Ovary (tissue), 9 donors: ENCODE results near the gene DOC2B. TPM values are rescaled to one million over a fixed set of nuclear protein-coding genes. Genes with fewer than 3 reads are reported as not detected.

Source experiments
- DNase-seq, 5 donors: peaks; one replicate each; pipeline ENCODE4 v3.0.0-alpha.2; 2019 to 2020
- H3K27ac ChIP-seq, 2 donors: fragments of 200-600 bp; one replicate each; pipeline versions ENCODE4 v1.5.1 to v1.8.0; 2019 to 2022
- H3K27me3 ChIP-seq: fragments of 200-600 bp; one replicate; pipeline ENCODE4 v1.8.0; 2022
- H3K36me3 ChIP-seq: fragments of 200-600 bp; sonication (generic); one replicate; pipeline ENCODE4 v1.5.1; 2019
- H3K4me1 ChIP-seq: one replicate; pipeline ENCODE4 v1.8.1; 2013; ENCODE audit warnings: mild to moderate bottlenecking, moderate library complexity; ENCODE audit not compliant: insufficient read depth
- H3K4me3 ChIP-seq: fragments of 200-600 bp; sonication (generic); one replicate; pipeline ENCODE4 v1.5.1; 2017
- H3K9me3 ChIP-seq, 2 donors: fragments of 200-600 bp in 1 of 2; sonication (generic) in 1 of 2; one replicate each; pipeline versions ENCODE4 v1.5.1 to v1.8.1; 2013 to 2019; ENCODE audit warnings: mild to moderate bottlenecking in 1 of 2, moderate library complexity in 1 of 2
- EP300 ChIP-seq: sonication (generic); formaldehyde crosslinking; IDR thresholded peaks from one replicate; pipeline ENCODE4 v1.6.1; 2017; ENCODE audit warnings: antibody characterized with exemption
- POLR2A ChIP-seq: fragments of 450-650 bp; IDR thresholded peaks from one replicate; pipeline ENCODE4 v1.6.1; 2017; ENCODE audit warnings: antibody characterized with exemption, mild to moderate bottlenecking, moderate library complexity
- WGBS, 3 donors: extraction: QIAGEN DNeasy Blood & Tissue Kit in 1 of 3; methylation state at CpG; one replicate each; pipeline versions ENCODE4 v1.1.5 to v1.1.7; 2013 to 2017; 5-methylcytosine and 5-hydroxymethylcytosine counted together
- intact Hi-C, 4 donors: fragments of 100-400 bp; cut with DNase I; formaldehyde crosslinking; loops; one replicate each; pipeline versions ENCODE4 v1.11.0 to v1.15.1; 2022 to 2023
- polyA plus RNA-seq, 2 donors: library from polyadenylated mRNA; stranded (reverse); fragments of 200-250 nt in 1 of 2; fragments of 350-450 nt in 1 of 2; fragmentation: Illumina TruSeq in 1 of 2; extraction: RNeasy Lipid Tissue Mini Kit (QIAGEN cat#74804) in 1 of 2; gene quantifications; one replicate each; pipeline ENCODE4 v1.2.3, GENCODE V29; 2013 to 2014
- total RNA-seq, 7 donors: library from RNA; depleted of rRNA in 2 of 7; stranded (reverse); fragments of >200 nt in 2 of 7; fragmentation: NEBNext Ultra II Directional in 3 of 7; extraction: Animal tissue kit (Norgen Biotek cat#: 25700) in 3 of 7; gene quantifications; one replicate each; pipeline versions ENCODE4 v1.1.0 to v1.2.4, GENCODE V29; 2016 to 2023
- TF ChIP-seq, protein P1 (sequence below), 3 donors: fragments of 450-650 bp in 2 of 3; fragments of 200-600 bp in 1 of 3; IDR thresholded peaks; one replicate each; pipeline versions ENCODE4 v1.5.1 to v1.8.0; 2016 to 2022; ENCODE audit warnings: antibody characterized with exemption in 3 of 3, mild to moderate bottlenecking in 1 of 3
- donor health status: DM: no; HTN: no; CAD: no; lungs with moderate emphysema.
- donor health status: DM: no; HTN: no; CAD: no.
- donor health status: Bipolar disorder and iron deficiency.
- donor health status: DM: yes; HTN: yes; CAD: no.
- donor health status: DM: no; HTN: no; CAD: no.
- donor health status: DM: yes; HTN: yes; CAD: no.

DOC2B gene
- total and polyA plus RNA-seq, 9 donors = 0.83 to 4.5 (median 2.0) TPM

DNA sequence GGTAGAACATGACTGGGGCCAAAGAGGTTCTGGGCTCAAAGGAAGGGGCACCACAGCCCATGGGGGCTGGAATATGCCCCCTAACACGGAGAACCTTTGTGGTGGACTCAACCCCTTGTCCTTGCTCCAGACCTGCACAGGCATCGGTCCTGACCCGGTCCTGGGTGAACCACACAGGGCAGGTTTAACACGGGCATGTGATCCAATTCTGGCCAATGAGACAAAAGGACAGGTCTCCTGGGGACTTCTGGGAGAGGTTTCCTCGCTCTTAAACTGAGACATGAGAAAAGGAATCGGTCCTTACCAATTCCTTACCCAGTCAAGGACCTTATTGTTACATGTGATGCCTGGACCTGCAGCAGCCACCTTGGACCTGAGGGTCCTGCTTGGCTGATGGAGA lies 3.7 kb downstream of the DOC2B start:
- no peaks in the 10 kb centered on the region for H3K36me3 ChIP-seq
- H3K4me3 ChIP-seq = no peak overlapping the region
- WGBS, 3 donors = 89 to 97% (median 92%) methylated on average over 6 of the region's 6 CpGs
- intact Hi-C loops = no loop called here
- no peaks in the 10 kb centered on the region for H3K9me3 ChIP-seq
- peaks cover 5% of the 10 kb centered on the region for H3K27me3 ChIP-seq
- no peak for DNase-seq
- H3K27ac ChIP-seq = no peak overlapping the region
- peaks cover 2% of the 10 kb centered on the region for H3K4me1 ChIP-seq
- TF ChIP-seq, protein P1, sequence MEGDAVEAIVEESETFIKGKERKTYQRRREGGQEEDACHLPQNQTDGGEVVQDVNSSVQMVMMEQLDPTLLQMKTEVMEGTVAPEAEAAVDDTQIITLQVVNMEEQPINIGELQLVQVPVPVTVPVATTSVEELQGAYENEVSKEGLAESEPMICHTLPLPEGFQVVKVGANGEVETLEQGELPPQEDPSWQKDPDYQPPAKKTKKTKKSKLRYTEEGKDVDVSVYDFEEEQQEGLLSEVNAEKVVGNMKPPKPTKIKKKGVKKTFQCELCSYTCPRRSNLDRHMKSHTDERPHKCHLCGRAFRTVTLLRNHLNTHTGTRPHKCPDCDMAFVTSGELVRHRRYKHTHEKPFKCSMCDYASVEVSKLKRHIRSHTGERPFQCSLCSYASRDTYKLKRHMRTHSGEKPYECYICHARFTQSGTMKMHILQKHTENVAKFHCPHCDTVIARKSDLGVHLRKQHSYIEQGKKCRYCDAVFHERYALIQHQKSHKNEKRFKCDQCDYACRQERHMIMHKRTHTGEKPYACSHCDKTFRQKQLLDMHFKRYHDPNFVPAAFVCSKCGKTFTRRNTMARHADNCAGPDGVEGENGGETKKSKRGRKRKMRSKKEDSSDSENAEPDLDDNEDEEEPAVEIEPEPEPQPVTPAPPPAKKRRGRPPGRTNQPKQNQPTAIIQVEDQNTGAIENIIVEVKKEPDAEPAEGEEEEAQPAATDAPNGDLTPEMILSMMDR (IDR thresholded peaks at IDR 0.05) = no peak
- TF ChIP-seq POLR2A (no peak), EP300 (no peak)

DNA sequence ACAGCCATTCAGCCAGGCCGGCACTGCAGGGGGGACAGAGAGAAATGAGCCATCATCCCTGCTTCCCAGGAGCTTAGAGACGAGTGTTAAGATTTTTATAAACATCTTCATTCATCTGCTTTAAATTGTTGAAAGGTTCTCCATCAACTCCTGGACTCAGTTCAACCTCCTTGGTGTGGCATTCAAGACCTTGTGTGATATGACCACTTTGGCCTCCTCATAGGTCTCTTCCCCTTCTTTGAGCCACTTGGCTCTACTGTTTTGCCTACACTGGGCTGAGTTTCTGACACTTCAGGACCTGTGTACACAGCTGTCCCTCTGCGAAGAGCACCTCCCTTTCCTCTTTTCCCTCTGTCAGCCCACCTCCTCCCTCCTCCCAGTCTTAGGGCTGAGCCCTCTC lies 4.3 kb downstream of the DOC2B start:
- H3K36me3 ChIP-seq = no peaks in the 10 kb centered on the region
- 80 to 90% (median 84%) methylated on average over 3 of the region's 3 CpGs for WGBS, 3 donors
- peaks cover 2% of the 10 kb centered on the region for H3K4me1 ChIP-seq
- no peaks in the 10 kb centered on the region for H3K9me3 ChIP-seq
- intact Hi-C loops = no loop called here
- H3K27me3 ChIP-seq = peaks cover 5% of the 10 kb centered on the region
- no peak overlapping the region for H3K27ac ChIP-seq
- H3K4me3 ChIP-seq = no peak overlapping the region
- TF ChIP-seq EP300 (no peak), POLR2A (no peak)
- TF ChIP-seq, protein P1 (IDR thresholded peaks at IDR 0.05) = no peak
- no peak for DNase-seq

DNA sequence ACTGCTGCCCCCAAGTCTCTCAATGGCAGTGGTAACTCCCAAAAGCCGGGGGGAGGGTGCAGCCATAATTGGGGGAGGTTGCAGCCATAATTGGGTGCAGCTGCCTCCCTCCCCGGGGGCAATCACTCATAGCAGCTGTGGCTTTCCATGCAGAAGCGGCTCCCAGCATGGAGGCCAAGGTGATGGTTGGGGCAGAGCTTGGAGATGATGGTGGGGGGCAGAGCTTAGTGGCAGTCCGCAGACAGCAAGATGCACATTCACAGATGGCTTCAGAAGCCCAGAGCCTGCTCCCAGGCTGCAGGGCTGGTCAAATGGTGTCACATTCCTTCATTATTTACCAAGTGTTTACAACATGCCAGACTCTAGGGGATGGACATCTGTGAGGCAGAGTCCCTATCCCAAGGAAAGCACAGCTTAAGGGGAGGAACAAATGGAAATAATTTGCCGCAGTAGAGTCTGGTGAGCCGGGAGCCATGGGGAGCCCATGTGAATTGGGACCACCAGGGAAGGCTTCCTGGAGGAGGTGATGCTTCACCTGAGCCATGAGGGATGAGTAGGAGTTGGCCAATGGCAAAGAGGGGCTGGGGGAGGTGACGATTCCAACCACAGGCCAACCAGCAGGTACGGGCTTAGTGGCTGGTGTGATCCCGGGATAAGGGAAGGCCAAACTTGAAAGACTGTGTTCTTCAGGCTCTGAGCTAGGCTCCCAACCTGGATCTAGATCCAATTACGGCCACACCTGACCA lies 8.1 kb downstream of the DOC2B start:
- H3K27ac ChIP-seq = no peak overlapping the region
- no peak for TF ChIP-seq EP300
- TF ChIP-seq, protein P1 (IDR thresholded peaks at IDR 0.05) = no peak
- TF ChIP-seq POLR2A = no peak
- no peak overlapping the region for H3K4me3 ChIP-seq
- WGBS, 3 donors = 81 to 87% (median 83%) methylated on average over 10 of the region's 10 CpGs
- H3K27me3 ChIP-seq = no peaks in the 10 kb centered on the region
- no peak for DNase-seq
- no peaks in the 10 kb centered on the region for H3K36me3 ChIP-seq
- intact Hi-C loops = no loop called here
- H3K9me3 ChIP-seq = no peaks in the 10 kb centered on the region
- H3K4me1 ChIP-seq = no peaks in the 10 kb centered on the region

DNA sequence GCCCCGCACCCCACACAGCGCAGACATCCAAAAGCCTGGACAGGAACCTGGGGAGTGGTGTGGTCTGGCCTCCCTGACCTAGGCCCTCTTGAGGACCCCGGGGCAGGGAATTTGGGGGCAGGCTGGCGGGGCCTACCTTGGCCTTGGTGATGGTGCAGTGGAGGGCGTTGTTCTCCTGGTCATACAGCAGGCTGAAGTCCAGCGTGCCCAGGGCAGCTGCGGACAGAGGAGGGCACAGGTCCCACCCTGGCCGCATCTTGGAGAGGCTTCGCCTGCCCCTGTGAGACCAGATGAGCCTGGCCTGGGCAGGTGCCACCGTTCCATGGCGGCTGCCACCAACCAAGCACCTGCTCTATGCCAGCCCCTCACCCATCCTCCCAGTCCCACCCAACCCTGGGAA lies 9.0 kb downstream of the DOC2B start:
- no peaks in the 10 kb centered on the region for H3K36me3 ChIP-seq
- no peak overlapping the region for H3K4me3 ChIP-seq
- TF ChIP-seq EP300 = no peak
- TF ChIP-seq, protein P1 (IDR thresholded peaks at IDR 0.05) = no peak
- TF ChIP-seq POLR2A = no peak
- no peaks in the 10 kb centered on the region for H3K9me3 ChIP-seq
- no peak overlapping the region for H3K27ac ChIP-seq
- no peaks in the 10 kb centered on the region for H3K27me3 ChIP-seq
- DNase-seq = no peak
- no peaks in the 10 kb centered on the region for H3K4me1 ChIP-seq
- intact Hi-C loops = no loop called here
- 84 to 88% (median 85%) methylated on average over 11 of the region's 11 CpGs for WGBS, 3 donors
